HG03378 (cell line): Measurements from ENCODE around the gene TIGAR.

Source experiments
- ATAC-seq: cut with Tn5 transposase; IDR thresholded peaks from one replicate; pipeline ENCODE4 v1.9.1; 2021; ENCODE audit warnings: mild to moderate bottlenecking, moderate library complexity; ENCODE audit not compliant: unreplicated experiment

TIGAR gene

DNA sequence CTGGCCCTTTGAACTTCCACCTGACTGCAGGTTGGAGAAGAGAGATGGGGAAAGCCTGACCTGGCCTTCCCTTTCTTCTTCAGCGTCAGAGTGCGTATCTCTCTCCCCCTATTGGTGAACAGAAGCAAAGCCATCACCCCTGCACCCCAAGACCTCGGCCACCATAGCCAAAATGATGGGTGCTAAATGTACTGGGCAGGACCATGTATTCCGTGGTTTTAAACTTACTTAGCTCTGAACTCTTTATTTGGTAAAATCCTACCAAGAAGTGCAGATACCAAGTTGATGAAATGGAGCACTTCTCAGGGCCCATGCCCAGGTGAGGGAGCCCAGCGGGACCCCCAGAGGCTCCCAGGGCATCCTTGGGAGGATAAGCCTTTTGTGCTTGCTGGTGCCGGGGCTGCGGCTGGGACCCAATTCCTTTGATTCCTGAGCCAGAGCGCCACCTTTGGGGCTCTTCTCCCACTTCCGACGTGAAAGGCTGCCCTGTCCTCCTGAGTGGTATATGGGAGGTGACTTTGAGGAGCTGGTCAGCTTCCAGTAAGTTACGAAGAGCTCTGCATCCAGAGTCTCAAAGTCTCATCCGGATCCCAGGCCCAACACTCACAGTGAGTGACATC, 38.0 kb upstream of the TIGAR start:
- ATAC-seq, result no peak

- no peak for ATAC-seq
Measured at GRCh38 chr12:4283512-4284255, 37.3 kb upstream of the TIGAR start.

GRCh38 chr12:4284306-4284705, 36.7 kb upstream of the TIGAR start:
- no peak for ATAC-seq

- no peak for ATAC-seq
Measured at GRCh38 chr12:4285070-4285469, 35.9 kb upstream of the TIGAR start.

- ATAC-seq, result no peak
Measured at GRCh38 chr12:4286228-4286627, 34.8 kb upstream of the TIGAR start.

GRCh38 chr12:4286771-4287317, 34.2 kb upstream of the TIGAR start:
- ATAC-seq, result no peak

DNA sequence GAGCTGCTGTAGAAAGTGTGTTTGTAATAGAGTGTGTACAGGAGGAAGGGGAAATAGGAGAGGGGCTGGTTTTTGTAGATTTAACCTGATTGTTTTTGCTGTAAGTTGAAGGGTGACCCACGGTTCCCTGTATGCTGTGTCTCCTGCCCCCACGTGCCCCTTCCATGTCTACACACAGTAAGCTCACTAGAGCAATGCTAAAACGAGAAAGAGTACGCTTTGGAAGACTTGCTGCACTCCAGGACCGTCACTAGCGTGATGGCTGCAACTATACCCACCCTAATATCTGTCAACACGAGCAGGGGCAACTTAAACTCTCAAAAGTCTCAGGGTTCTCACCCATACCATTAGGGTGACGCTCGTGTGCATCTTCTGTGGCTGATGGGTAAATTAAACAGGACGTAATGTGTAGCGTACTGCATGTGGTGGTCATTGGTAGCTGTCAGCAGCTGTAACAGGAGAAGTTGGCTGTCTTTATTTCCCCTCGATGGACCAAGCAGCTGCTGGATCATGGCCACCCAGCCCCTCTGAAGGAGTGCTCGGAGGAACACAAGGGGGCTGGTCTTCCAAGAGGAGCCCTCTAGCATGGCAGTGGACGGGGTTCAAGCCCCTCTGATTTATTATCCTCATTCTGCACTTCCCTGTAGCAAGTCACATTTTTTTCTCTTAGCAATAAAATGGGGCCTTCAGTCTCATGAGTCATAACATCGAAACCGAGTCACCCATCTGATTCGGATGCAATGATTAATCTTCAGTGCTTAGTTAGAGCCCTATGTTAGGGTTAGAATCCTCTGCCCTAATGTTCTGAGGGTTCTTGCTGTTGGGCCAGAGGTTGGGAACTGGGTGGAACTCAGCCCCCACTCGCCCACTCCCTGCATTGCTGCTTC, 33.4 kb upstream of the TIGAR start:
- no peak for ATAC-seq

DNA sequence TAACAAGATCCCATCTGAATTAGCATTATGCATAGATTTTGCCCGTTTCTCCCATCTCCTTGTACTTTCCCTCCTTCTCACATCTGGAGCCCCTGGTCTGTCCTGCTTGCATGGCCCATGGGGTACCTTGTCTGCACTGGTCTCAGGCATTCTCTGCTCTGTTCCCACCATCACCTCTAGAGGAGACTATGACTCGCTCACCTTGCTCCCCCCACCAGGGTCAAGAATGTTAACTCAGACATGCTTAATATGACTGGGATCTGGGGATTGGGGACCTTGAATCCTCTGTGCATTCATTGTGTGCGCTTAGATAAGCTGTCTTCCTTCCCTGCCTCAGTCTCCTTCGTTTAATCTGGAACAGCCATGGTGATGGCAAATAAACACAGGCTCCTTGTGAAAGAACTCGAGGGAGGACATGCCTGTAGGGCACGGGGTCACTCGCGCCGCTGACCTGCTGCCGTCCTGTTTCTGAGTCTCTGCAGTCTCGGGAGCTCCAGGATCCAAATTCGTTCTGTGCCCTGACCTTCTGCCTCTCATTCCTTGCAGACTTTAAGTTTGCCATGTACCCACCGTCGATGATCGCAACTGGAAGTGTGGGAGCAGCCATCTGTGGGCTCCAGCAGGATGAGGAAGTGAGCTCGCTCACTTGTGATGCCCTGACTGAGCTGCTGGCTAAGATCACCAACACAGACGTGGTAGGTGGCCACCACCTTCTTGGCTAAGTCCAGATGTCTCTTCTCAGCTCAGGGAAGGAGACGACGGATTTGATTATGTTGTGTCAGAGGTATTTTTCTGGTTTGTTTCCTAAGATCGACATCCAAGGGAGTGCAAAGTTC, 32.5 kb upstream of the TIGAR start:
- ATAC-seq, result no peak

GRCh38 chr12:4289231-4289878, 31.7 kb upstream of the TIGAR start:
- no peak for ATAC-seq

- no peak for ATAC-seq
Measured at GRCh38 chr12:4289998-4290790, 30.8 kb upstream of the TIGAR start.

GRCh38 chr12:4292341-4293073, 28.5 kb upstream of the TIGAR start:
- ATAC-seq, result no peak

DNA sequence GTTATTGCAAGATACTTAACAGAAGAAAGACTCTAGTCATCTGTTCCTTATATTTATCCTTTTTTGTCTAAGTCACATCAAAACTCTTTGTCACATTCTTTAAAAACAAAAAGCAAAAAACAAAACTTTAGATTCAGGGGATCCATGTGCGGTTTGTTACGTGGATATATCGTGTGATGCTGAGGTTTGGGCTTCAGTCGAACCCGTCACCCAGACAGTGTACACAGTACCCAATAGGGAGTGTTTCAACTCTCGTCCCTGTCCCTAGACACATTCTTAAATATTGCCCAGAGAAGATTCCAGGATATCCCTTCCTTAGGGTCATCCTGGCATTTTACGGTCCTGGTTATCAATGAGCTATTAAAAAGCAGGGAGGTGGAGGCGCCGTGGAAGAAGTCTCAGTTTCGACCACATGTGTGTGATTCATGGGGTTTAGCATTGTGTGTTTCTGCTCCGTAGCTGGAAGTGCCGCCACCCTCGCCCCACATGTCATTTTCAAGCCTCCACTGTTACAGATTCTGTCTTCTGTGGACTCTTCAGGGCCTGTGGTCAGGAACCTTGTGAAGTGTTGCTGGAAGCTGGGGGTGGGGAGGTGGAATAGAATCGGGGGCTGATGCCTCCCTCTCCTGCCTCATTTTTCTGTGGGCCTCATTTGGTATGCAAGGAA, 27.6 kb upstream of the TIGAR start:
- ATAC-seq, result no peak

GRCh38 chr12:4293966-4294505, 27.0 kb upstream of the TIGAR start:
- no peak for ATAC-seq

DNA sequence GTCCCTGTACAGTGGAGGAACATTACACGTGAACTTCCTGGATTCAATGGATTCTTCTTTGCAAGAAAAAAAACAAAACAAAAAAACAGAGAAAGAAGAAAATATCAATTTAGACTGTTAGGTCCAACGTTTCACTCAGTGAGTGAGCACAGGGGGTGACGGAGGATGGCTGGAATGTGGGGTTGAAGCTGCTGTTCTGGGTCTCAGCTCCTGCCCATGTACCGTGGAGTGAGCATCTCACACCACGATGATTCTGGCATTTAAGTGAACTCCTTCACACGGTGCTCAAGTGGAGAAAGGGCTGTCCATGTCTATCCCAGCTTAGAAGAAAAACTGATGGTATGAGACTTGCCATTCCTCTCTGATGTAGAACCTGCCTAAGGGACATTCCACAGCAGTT, 24.3 kb upstream of the TIGAR start:
- ATAC-seq, result no peak

DNA sequence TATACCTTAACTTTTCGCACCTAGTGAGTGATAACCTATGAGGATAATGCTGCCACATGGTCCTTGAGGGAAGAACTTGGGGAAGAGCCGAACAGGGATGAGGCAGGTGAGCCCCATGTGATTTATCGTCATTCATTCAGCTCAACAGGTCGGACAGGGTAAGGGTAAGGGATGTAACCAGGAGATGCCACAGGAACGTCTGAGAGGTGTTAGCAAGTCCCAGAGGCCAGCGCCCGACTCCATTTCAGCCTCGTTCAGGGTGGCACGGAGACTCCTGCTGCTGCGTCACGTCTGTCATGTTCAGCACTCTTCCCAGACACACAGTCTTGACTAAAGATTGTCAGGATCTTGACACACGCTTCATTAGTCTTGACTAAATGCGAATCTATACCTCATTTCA, 23.4 kb upstream of the TIGAR start:
- no peak for ATAC-seq

DNA sequence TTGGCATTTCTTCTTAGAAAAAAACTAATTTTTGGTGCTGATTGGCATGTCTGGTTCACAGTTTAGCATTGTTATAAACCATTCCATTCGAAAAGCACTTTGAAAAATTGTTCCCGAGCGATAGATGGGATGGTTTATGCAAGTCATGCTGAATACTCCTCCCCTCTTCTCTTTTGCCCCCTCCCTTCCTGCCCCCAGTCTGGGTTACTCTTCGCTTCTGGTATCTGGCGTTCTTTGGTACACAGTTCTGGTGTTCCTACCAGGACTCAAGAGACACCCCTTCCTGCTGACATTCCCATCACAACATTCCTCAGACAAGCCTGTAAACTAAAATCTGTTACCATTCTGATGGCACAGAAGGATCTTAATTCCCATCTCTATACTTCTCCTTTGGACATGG, 20.1 kb upstream of the TIGAR start:
- no peak for ATAC-seq

GRCh38 chr12:4301932-4302501, 19.0 kb upstream of the TIGAR start:
- ATAC-seq, result no peak
